ENCODE measurements around the gene ACSS2. TPM values are rescaled to one million over a fixed set of nuclear protein-coding genes. Genes with fewer than 3 reads are reported as not detected.

ACSS2 gene
- total RNA-seq, 1 donor from 2014 or later, result 137 TPM

DNA sequence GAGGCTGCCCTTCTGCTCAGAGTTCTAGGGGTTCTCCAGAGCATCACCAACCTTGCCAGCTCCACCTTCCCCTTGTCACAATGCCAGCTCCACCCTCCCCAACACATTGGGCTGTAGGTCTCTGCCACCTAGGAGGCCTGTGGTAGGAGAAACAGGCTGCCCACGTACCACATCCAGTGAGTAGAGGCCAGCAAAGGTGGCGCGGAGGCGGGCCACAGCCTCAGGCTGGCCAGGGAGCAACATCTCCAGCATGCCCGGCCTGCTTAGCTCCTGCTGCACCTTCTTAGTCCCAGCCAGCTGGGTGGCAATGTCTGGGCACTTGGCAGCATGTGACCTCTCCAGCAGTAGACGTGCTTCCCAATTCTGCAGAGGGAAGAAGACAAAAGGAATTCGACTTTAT lies 55.4 kb downstream of the ACSS2 start:
- no peak for DNase-seq
- ATAC-seq (ENCODE audit: poor library complexity), result peak; percentile 36
- intact Hi-C loops (cut with DNase I), result no loop called here

- intact Hi-C loops (cut with DNase I), result no loop called here
- ATAC-seq (ENCODE audit: poor library complexity) (peak; percentile 80), DNase-seq (peak; percentile 86)
Measured at GRCh38 chr20:34938466-34939163, 62.2 kb downstream of the ACSS2 start.

DNA sequence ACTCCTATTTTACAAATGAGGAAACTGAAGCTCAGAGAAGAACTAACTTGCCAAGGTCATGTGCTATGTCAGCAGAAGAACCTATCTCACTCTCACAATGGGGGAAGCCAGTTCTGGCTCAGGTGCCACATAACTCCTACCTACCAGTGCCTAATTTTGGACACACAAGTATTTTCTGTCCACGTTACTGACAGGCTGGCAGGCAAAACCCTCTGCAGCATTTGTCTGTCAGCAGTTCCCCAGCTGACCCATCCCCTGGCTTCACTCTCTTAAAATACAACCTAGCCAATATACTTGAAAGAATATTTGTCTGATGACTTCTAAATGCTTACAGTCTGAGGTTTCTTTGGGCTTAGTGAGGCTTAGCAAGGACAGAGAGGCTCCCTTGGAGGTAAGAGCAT lies 63.7 kb downstream of the ACSS2 start:
- DNase-seq (peak; percentile 51), ATAC-seq (ENCODE audit: poor library complexity) (peak; percentile 85)
- intact Hi-C loops (cut with DNase I), result no loop called here

DNA sequence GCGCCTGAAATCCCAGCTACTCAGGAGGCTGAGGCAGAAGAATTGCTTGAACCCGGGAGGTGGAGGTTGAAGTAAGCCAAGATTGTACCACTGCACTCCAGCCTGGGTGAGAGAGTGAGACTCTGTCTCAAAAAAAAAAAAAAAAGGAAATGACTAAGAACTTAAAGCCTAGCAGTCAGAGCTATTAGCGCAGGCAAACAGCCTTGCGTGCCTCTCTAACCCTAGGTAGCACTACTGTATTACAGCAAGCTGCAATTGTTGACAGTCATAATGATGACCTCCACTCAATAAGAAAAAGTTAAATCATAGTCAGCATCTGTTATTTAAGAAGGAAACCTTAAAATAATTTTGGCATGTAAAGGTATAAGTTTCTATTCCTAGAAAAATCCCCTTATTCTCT lies 64.8 kb downstream of the ACSS2 start:
- intact Hi-C loops (cut with DNase I), result no loop called here
- no peak for ATAC-seq (ENCODE audit: poor library complexity)

DNA sequence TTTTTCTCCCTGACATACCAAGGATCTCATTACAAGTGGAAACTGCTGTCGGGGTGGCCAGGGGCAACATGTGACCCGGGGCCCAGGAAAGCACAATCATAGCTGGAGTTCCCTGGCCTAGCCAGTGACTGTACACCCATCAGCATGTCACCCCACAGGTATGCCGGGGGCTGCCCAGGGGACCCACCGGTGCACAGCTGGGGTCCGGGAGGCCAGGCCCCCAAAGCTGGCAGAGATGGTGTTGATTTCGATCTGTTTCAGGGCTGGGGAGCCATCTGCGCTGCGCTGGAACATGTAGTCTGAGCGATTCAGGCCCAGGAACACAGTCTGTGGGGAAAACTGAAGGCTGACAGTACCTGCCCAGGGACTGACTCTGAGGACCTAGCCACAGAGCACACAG lies 65.9 kb downstream of the ACSS2 start:
- intact Hi-C loops (cut with DNase I), result no loop called here
- ATAC-seq (ENCODE audit: poor library complexity) (no peak), DNase-seq (no peak)

More for the DNA sequence above, 64.8 kb downstream of the ACSS2 start:
- DNase-seq, result no peak

DNA sequence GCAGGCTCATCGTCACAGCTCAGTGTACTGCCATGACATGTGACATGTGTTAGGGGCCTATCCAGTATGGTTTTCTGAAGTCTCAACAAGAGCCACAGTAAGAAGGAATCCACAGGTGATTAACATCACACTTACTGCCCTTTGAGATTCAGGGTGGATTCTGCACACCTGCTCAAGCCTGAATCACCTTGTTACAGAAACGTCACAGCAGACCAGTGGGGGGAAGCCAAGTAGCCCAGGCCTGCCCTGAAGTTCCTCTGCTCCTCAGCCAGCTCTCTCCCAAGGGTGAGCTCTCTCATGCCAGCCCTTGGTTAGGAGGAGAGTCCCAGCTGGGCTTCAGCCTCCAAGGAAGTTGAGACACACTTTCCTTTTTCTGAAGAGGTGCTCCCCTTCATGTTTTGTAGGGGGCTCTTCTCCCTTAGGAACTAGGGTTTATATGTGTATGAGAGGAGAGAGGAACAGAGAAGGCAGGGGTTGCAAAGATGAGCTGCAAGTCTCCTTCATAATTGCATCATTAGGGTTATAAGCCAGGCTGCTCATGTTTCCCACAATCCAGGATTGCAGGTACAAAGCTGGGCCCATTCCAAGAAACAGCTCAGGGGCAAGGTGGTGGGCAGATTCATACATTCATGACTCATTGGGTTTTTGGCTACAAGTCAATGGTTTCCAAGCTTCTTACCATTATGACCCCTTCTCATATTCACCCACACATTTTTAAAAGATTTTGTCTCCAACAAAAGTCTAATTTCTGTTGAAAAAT lies 67.6 kb downstream of the ACSS2 start:
- no peak for DNase-seq
- ATAC-seq (ENCODE audit: poor library complexity), result no peak
- intact Hi-C loops (cut with DNase I), result no loop called here

GRCh38 chr20:34945315-34946077 lies 69.1 kb downstream of the ACSS2 start:
- intact Hi-C loops (cut with DNase I), result no loop called here
- DNase-seq, result no peak
- no peak for ATAC-seq (ENCODE audit: poor library complexity)

- intact Hi-C loops (cut with DNase I), result no loop called here
- DNase-seq (no peak), ATAC-seq (ENCODE audit: poor library complexity) (no peak)
Measured at GRCh38 chr20:34946661-34947060, 70.2 kb downstream of the ACSS2 start.

DNA sequence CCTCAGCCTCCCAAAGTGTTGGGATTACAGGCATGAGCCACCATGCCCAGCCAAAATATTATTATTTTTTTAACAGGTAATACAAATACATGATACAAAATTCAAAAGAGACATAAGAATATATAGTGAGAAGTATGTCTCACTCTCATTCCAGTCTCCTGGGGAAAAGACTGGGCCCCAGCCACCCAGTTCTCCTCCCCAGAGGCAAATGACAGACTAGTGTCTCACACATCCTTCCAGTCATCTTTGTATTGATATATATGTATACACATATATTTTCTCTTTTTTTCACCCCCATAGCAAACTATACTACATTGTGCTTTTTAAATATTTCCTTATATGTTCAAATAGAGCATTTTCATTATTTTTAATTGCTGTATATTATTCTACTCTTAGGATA lies 70.9 kb downstream of the ACSS2 start:
- ATAC-seq (ENCODE audit: poor library complexity) (no peak), DNase-seq (no peak)
- intact Hi-C loops (cut with DNase I), result no loop called here

DNA sequence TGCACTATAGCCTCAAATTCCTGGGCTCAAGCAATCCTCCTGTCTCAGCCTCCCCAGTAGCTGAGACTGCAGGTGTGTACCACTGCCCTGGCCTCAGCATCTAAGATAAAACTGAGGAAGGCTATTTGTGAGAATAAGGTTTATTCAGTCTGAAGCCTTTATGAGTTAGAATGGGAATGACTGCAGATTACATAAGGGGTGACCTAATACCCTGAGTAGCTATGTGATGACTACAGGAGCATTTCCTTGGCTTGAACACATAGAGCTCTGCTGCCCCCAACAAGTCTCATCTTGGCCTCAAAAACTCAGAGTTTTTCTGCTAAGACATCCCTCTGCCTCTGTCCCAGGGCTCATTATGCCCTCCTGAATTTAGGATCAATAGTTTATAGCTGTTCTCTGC lies 71.6 kb downstream of the ACSS2 start:
- intact Hi-C loops (cut with DNase I), result no loop called here
- DNase-seq (no peak), ATAC-seq (ENCODE audit: poor library complexity) (no peak)

- intact Hi-C loops (cut with DNase I), result no loop called here
- no peak for DNase-seq
- ATAC-seq (ENCODE audit: poor library complexity), result no peak
Measured at GRCh38 chr20:34949120-34949519, 72.7 kb downstream of the ACSS2 start.

DNA sequence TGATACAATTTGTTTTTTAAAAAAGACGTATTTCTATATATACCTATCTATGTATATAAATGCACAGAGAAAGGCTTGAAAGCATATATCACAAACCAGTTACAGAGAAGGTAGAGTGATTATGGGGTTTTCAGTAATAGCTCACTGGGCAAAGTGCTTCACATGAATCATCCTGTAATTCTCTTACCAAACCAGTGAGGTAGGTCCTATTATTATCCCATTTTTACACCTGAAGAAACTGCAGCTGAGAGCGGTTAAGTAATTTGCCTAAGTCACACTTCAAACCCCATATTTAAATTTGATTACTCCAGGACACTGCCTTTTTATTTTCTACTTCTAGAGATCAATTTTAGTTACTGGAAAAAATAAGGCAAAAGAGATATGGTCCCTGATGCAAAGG lies 74.8 kb downstream of the ACSS2 start:
- ATAC-seq (ENCODE audit: poor library complexity) (no peak), DNase-seq (no peak)
- intact Hi-C loops (cut with DNase I), result no loop called here

DNA sequence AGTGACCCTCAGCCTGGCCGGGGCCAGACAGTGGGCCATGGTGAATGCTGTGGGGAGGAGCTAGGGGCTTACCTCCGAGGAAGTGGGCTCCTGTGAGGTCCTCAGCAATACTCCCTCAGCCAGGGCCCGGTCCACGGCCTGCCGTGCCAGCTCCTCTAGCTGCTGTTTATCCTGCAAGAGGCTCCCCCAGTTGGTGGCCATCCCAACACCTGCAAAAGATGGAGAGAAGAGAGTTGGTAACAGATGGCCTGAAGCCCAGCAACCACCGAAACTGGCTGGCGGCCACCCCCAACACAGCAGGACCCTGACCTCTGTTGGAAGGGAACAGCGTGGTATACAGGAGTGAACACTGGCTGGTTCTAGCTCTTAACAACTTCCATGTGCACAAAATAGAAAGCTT lies 75.2 kb downstream of the ACSS2 start:
- peak; percentile 55 for DNase-seq
- intact Hi-C loops (cut with DNase I), result no loop called here
- no peak for ATAC-seq (ENCODE audit: poor library complexity)

DNA sequence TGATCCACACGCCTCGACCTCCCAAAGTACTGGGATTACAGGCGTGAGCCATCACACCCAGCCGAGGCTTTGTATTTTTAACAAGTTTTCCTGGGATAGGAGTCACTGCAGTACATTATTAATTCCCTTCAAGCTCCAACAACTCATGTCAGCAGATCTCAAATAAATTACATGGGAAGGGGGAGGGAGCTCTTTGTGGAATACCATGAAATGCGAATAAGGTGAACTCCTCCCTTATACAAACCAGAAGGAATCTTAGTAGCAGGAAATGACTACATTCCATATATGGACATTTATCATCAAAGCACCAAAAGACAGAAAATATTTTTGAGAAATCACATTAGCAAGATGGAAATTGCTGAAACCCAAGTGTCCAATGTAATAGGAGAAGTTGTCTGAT lies 76.3 kb downstream of the ACSS2 start:
- ATAC-seq (ENCODE audit: poor library complexity) (no peak), DNase-seq (no peak)
- intact Hi-C loops (cut with DNase I), result no loop called here

DNA sequence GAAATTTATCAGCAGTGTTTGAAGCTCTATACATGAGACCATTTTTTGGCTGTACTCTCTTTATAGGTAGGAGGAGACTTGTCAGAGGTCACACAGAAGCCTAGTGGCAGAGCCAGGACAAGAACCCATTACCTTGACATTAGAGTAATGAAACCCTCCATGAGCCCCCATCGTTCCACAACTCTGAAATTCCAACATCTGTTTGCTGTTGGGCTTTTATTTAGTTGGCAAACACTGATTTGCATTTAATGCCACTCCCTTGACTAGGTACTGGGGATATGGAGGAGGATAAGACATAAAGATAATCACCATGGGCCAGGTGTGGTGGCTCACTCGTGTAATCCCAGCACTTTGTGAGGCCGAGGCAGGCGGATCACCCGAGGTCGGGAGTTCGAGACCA lies 77.5 kb downstream of the ACSS2 start:
- DNase-seq, result no peak
- ATAC-seq (ENCODE audit: poor library complexity), result no peak
- intact Hi-C loops (cut with DNase I), result no loop called here

DNA sequence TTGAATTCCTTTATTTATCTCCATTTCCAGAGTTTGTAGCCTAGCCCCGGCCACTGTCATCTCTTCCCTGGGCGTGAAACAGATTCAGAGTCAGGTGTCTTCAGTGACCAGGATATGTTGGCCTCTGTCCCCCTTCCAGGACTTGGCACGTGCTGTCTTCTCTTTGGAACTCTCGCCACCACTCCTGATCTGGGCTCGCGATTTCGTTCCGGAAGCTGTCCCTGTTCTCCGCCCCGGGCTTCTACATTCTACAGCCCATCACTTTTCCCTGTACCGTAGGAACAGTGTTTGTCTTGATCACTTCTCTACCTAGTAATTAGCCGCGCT lies 78.5 kb downstream of the ACSS2 start:
- no peak for DNase-seq
- peak; percentile 26 for ATAC-seq (ENCODE audit: poor library complexity)
- intact Hi-C loops (cut with DNase I), result no loop called here

- peak; percentile 96 for ATAC-seq (ENCODE audit: poor library complexity)
Measured at GRCh38 chr20:34955231-34956040, 79.0 kb downstream of the ACSS2 start, which contains the start of the genes GSS and MYH7B. TSS of gene GSS (minus strand) at chr20:34955806. CDS start at chr20:34951852, 3,954 bp downstream. TSS of gene MYH7B (plus strand) at chr20:34955868. CDS start at chr20:34978006, 22,138 bp downstream.

DNA sequence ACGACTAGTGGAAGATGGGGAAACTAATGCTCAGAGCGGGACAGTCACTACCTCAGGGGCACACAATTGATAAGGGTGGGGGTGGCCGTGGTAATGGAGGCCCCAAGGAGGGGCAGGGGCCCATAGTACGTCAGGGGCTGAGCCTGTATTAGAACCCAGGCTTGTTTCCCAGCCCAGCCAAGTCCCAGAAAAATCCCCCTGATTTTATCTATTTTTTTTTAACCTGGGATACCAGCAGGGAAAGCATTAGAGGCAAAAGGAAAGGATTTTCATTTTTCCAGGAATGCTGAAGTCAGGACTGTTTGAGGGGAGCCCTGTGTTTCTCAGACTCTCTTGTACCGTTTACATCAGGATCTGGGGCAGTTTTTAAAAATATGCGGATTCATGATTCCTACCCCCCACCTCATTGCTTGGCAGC lies 79.6 kb downstream of the ACSS2 start:
- no peak for DNase-seq
- intact Hi-C loops (cut with DNase I), result loop anchor here (2.0 kb wide), 1 partner anchor 81 kb away; no protein-coding TSS in a partner anchor
- no peak for ATAC-seq (ENCODE audit: poor library complexity)

More at GRCh38 chr20:34955231-34956040, 79.0 kb downstream of the ACSS2 start, which contains the start of the genes GSS and MYH7B:
- peak; percentile 100 for DNase-seq
- intact Hi-C loops (cut with DNase I), result loop anchor here (2.0 kb wide), 1 partner anchor 81 kb away; no protein-coding TSS in a partner anchor
